PFSK-1 (cell line): ENCODE measurements around the gene CTSL.

Source experiments
- POLR2AphosphoS5 ChIP-seq: IDR thresholded peaks from 2 replicates; pipeline ENCODE4 v1.6.1; 2012; ENCODE audit warnings: low read depth, mild to moderate bottlenecking, control low read depth, low read length, moderate library complexity
- REST ChIP-seq, 2 experiments: IDR thresholded peaks; 2 replicates each; pipeline versions ENCODE4 v1.6.1 to v1.8.0; 2011 to 2012; ENCODE audit warnings: low read depth in 2 of 2, low read length in 2 of 2, control low read depth in 1 of 2, inconsistent platforms in 1 of 2, mild to moderate bottlenecking in 1 of 2, moderate library complexity in 1 of 2; ENCODE audit not compliant: insufficient read depth in 1 of 2

- no peak for TF ChIP-seq POLR2AphosphoS5
- TF ChIP-seq REST (IDR thresholded peaks at IDR 0.05; ENCODE audit: insufficient read depth in 1 of 2, low read depth in 2 of 2, low read length in 2 of 2), result no peak
These were observed 39.3 kb upstream of the CTSL start for GRCh38 chr9:87686520-87687090.
